ENCODE results near the gene MPPE1. TPM values are rescaled to one million over a fixed set of nuclear protein-coding genes. Genes with fewer than 3 reads are reported as not detected.
"Not testable (repeated sequence)": the region's sequence is repeated elsewhere in the genome, so short reads cannot be mapped to it uniquely, and the experiment has no call there.

Gene MPPE1
- total RNA-seq, 2 experiments from 2014 or later = 21.7 to 22.4 TPM

GRCh38 chr18:11901826-11902438 is 6.2 kb downstream of the MPPE1 start:
- ATAC-seq (no peak), DNase-seq (no peak)
- intact Hi-C loops (cut with micrococcal nuclease) = no loop called here
- Mint-ChIP-seq H3K27me3 (no peaks in the 10 kb centered on the region), H3K9me3 (no peaks in the 10 kb centered on the region), H3K4me3 (no peak overlapping the region), H3K27ac (no peak overlapping the region), H3K36me3 (ENCODE audit: low read depth) (peaks cover 18% of the 10 kb centered on the region), H3K4me1 (ENCODE audit: low read depth) (peaks cover 13% of the 10 kb centered on the region)
- TF ChIP-seq, protein P1, sequence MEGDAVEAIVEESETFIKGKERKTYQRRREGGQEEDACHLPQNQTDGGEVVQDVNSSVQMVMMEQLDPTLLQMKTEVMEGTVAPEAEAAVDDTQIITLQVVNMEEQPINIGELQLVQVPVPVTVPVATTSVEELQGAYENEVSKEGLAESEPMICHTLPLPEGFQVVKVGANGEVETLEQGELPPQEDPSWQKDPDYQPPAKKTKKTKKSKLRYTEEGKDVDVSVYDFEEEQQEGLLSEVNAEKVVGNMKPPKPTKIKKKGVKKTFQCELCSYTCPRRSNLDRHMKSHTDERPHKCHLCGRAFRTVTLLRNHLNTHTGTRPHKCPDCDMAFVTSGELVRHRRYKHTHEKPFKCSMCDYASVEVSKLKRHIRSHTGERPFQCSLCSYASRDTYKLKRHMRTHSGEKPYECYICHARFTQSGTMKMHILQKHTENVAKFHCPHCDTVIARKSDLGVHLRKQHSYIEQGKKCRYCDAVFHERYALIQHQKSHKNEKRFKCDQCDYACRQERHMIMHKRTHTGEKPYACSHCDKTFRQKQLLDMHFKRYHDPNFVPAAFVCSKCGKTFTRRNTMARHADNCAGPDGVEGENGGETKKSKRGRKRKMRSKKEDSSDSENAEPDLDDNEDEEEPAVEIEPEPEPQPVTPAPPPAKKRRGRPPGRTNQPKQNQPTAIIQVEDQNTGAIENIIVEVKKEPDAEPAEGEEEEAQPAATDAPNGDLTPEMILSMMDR (IDR thresholded peaks at IDR 0.05) = no peak
- ChIA-PET POLR2A (no interaction called here), CTCF (interaction anchor here (1.5 kb wide), 1 partner anchor 36 kb away, joined by 4 read pairs; no protein-coding TSS in a partner anchor)

GRCh38 chr18:11899063-11899462 is 9.1 kb downstream of the MPPE1 start:
- Mint-ChIP-seq H3K36me3 (ENCODE audit: low read depth) (peaks cover 18% of the 10 kb centered on the region), H3K27ac (no peak overlapping the region), H3K4me1 (ENCODE audit: low read depth) (peaks cover 4% of the 10 kb centered on the region), H3K9me3 (no peaks in the 10 kb centered on the region), H3K4me3 (no peak overlapping the region), H3K27me3 (no peaks in the 10 kb centered on the region)
- ChIA-PET CTCF (no interaction called here), POLR2A (no interaction called here)
- TF ChIP-seq, protein P1 (IDR thresholded peaks at IDR 0.05) = no peak
- no peak for DNase-seq
- ATAC-seq = no peak
- intact Hi-C loops (cut with micrococcal nuclease) = no loop called here

DNA sequence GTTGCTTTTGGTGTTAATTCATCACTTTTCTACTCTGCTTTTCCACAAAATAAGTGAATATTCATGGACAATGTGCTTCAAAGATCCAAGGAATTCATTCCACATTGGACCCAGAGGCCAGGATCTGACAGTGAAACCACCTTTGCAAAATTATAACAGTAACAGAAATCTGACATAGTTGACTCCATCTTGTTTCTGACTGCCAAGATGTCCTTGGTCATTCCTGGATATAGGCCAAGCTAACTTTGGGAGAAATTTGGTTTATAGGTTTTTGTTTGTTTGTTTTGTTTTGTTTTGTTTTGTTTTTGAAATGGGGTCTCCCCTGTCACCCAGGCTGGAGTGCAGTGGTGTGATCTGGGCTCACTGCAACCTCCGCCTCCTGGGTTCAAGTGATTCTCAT is 10.3 kb downstream of the MPPE1 start:
- ATAC-seq = no peak
- no peak overlapping the region for H3K27ac Mint-ChIP-seq
- TF ChIP-seq, protein P1 (IDR thresholded peaks at IDR 0.05) = no peak
- H3K36me3 Mint-ChIP-seq (ENCODE audit: low read depth) = peaks cover 22% of the 10 kb centered on the region
- no peaks in the 10 kb centered on the region for H3K4me1 Mint-ChIP-seq (ENCODE audit: low read depth)
- H3K9me3 Mint-ChIP-seq = no peaks in the 10 kb centered on the region
- intact Hi-C loops (cut with micrococcal nuclease) = no loop called here
- ChIA-PET POLR2A (no interaction called here), CTCF (no interaction called here)
- H3K27me3 Mint-ChIP-seq = no peaks in the 10 kb centered on the region
- DNase-seq = no peak
- H3K4me3 Mint-ChIP-seq = no peak overlapping the region

DNA sequence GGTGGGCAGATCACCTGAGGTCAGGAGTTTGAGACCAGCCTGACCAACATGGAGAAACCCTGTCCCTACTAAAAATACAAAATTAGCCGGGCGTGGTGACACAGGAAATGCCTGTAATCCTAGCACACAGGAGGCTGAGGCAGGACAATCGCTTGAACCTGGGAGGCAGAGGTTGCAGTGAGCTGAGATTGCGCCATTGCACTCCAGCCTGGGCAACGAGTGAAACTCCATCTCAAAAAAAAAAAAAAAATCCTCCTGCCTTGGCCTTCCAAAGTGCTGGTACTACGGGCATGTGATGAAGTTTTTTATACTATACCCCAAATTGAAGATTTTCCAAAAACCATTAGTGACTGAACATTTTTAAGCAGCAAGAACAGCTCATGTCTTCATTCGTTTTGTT is 15.7 kb downstream of the MPPE1 start:
- H3K27ac Mint-ChIP-seq; H3K27me3 Mint-ChIP-seq; H3K9me3 Mint-ChIP-seq; DNase-seq; H3K4me1 Mint-ChIP-seq (ENCODE audit: low read depth); H3K4me3 Mint-ChIP-seq; POLR2A ChIA-PET; intact Hi-C loops (cut with micrococcal nuclease); ATAC-seq: not testable (repeated sequence)
- H3K36me3 Mint-ChIP-seq (ENCODE audit: low read depth) = peaks cover 25% of the 10 kb centered on the region
- CTCF ChIA-PET = interaction anchor here (0.9 kb wide), 1 partner anchor 32 kb away, joined by 3 read pairs; no protein-coding TSS in a partner anchor

GRCh38 chr18:11891737-11892136 is 16.4 kb downstream of the MPPE1 start:
- CTCF ChIA-PET = interaction anchor here (1.0 kb wide), 1 partner anchor 104 kb away, joined by 3 read pairs; no protein-coding TSS in a partner anchor

More at GRCh38 chr18:11891737-11892136, 16.4 kb downstream of the MPPE1 start:
- peaks cover 22% of the 10 kb centered on the region for H3K36me3 Mint-ChIP-seq (ENCODE audit: low read depth)
- TF ChIP-seq, protein P1 (IDR thresholded peaks at IDR 0.05) = no peak
- no peaks in the 10 kb centered on the region for H3K27me3 Mint-ChIP-seq
- POLR2A ChIA-PET = interaction anchor here (0.6 kb wide), 1 partner anchor 148 kb away, joined by 6 read pairs; no protein-coding TSS in a partner anchor
- intact Hi-C loops (cut with micrococcal nuclease) = no loop called here
- H3K4me1 Mint-ChIP-seq (ENCODE audit: low read depth) = no peaks in the 10 kb centered on the region
- no peak for ATAC-seq
- no peaks in the 10 kb centered on the region for H3K9me3 Mint-ChIP-seq
- H3K27ac Mint-ChIP-seq = no peak overlapping the region
- no peak overlapping the region for H3K4me3 Mint-ChIP-seq
- DNase-seq = no peak

Measured in activated CD8-positive, alpha-beta T cell treated with anti-CD3 and anti-CD28 coated beads for 36 hours (primary cell).